GM21576 (cell line): Measurements from ENCODE around the gene CNGA1.

ENCODE experiments used
- ATAC-seq: cut with Tn5 transposase; IDR thresholded peaks from one replicate; pipeline ENCODE4 v1.9.1; 2021; ENCODE audit warnings: mild to moderate bottlenecking, moderate library complexity; ENCODE audit not compliant: unreplicated experiment

Gene CNGA1

DNA sequence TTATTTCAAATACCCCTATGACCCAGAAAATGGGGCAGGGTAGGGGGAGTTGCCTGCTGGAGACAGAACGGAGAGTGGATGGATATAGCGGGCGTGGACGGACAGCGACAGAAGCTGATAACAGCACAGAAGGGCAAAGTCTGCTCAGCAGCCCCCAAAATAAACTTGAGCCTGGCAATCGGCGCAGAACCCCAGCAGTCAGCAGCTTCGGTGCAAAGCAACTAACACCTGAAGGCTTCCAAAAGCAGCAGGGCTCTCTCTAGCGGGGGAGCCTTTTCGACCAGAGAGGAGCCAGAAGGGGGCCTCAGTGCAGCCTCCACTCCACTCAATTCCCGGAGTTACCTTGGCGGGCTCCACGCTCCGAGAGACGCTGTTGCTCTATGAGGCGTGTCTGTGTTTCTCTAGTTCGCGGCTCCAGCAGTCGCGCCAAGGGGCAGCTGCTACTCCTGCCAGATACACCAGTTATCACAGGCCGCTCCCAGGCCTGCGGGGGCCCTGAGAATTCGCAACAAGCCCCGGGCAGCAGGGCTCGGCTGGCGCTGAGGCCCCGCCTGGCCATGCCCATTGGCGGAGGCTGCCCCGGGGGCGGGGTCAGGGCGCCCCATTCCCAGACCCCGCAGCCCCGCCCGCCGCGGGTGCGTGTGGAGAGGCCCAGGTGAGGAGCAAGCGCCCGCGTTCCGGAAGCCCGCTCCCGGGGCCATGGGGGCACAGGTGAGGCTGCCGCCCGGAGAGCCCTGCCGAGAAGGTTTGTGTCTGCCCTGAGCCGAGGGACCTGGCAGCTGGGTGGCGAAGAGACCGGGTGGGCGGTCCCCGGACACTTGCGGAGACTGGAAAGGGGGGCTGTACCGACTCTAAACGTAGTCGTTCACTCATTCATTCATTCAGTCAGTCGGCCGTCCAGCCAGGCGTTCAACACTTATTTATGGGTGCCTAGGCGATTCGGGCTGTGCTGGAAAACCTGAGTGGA, at the start of gene CNGA1, which contains the start of gene NIPAL1:
Gene CNGA1, minus strand, starts transcription at position 541 of the 967 bp plus-strand sequence. CDS start 63,992 bp downstream, outside the sequence.
Gene NIPAL1, plus strand, starts transcription at position 632 of the 967 bp plus-strand sequence. Its CDS starts 68 bp downstream, at position 700.
- ATAC-seq, result peak; percentile 93

DNA sequence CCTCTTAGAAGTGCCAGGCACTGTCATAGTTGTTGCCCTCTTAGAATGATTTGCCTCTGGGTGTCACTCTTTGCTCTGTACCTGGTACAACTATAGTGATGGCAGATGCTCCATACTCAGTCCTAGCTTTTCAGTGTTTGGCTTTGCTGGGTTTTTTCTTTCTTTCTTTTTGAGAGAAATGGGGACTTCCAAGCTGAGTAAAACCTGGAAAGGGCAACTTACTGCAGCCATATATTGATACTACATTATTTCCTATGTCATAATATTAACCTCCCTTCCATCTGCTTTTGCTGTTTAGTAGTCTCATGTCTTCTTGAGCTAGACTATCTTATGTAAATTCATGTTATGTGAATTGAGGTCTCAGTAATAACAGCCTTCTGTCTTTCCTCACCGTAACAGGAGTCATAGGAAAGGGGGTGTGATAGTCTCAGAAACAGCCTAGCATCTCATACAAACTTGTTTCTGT, 49.1 kb upstream of the CNGA1 start:
- no peak for ATAC-seq

DNA sequence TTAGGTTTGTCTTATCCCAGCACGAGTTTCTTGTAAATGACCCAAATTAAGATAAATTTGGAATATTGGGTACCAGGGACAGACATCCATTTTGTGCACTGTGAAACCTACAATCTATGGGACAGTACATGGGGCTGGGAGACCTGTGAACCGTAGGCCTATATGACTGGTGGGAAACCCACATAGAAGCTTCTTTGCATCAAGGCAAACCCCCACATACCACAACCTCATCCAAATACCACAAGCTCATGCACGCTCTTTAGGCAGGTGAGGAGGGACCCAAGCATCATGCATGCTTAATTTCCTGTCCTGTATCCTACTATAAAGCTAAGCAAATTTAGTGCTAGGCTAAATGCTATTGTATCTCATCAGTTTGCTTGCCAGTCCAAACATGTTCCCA, 47.9 kb upstream of the CNGA1 start:
- ATAC-seq, result no peak

DNA sequence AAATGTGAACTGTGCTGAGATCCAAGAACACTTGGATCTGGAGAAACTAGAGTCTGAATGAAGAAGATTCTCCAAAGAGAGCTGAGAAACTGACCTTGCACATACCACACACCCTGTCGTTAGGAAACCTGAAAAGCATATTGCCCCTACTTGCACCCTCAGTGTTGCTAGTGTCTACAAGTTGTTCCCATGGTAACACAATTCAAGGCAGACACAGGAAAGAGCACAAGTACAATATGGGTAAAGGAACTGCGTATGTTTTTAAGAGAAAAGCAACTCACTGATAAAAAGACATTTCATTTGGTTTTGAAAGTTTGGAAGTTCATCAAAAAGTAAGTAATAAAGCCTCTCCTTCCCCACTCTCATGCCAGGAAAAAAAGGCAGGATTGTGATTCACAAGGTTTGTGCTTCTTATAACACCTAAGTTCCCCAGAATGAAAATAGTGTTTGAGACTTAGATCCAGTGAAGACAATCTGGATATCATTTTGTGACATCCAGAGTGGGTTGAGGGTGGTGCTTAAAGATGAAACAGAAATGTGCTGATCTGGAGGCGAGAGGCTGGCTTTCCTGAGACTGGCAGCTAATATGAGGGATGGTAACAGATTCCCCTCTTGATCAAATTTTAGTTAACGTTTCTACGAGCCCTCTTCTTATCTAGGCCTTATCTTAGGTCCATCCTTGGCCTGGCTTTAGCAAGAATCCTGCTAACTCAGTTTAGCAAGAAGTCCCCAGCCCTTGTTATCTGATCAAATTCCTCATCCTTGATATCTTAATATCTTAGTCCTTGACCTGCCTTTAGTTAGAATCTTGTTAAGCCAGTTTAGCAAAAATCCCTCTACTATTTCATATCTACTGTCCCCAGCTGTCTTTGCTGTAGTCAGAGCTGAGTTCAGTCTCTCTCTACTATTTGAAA, 42.4 kb upstream of the CNGA1 start:
- ATAC-seq, result no peak

DNA sequence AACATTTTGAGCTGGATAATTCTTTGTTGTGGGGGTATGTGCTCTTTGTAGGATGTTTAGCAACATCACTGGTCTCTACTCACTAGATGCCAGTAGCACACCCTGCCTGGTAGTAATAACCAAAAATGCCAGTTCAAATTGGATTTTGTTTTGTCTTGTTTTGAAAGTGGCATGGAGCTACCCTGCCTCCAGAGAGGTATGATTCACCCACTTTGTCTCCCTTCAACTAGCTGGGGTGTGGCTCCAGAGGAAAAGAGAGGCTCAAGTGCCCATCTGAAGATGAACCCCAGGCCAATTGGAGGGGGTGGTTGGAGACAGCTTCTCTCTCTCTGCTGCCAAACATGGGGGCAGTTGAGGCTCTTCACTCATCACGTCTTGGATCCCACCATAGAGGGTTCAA, 34.6 kb upstream of the CNGA1 start:
- ATAC-seq, result no peak

DNA sequence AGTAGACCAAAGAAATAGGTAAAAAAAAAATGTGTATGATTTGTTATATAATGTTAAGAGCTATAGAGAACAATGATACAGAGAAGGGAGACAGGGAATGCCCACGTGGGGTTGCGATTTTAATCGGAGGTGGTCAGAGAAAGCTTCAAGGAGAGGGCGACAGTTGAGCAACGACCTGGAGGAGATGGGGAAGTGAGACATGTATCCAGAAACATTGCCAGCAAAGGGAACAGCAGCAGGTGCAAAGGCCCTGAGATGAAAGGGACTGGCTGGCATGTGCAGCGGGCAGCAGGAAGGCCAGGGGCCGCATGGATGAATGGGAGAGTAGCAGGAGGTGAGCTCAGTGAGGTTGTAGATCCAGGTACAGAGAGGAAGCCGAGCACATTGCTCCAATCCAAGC, 33.0 kb upstream of the CNGA1 start:
- ATAC-seq, result no peak

DNA sequence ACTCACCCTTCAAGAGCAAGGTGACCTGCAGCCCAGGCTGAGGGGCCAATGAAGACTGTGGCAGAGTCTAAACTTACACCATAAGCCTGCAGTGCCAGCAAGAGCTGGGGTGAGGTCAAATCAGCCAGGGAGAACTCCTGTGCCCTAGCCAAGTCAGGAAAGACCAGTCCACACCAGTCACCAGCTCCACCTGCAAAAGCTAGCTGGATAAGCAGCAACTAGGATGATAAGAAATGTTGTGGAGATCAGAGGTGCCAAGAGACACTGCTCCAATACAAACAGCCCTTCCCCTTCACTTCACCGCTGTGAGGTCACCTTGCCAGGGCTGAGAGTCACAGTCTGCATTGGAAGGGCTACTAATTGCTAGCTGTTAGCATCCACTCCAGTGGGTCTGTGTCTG, 31.4 kb upstream of the CNGA1 start:
- peak; percentile 12 for ATAC-seq

DNA sequence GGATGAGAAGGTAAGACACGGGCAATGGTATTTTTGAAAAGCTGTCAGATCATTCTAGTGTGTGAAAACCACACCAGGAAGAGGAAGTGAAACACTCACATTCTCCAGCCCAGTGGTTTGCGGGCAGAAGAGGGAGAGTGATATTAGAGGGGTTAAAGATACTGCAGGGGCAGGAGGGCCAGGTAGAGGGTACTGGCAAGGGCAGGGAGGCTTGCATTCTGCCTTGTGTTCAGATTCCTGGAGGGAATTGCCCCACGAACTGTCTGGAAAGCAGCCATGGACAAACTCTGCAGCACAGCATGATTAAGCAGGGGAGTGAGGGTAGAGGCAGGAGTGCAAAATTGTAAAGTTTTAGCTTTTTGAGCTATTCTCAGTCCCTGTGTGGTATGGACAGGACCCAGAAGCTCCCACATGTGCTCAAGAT, 31.0 kb upstream of the CNGA1 start:
- ATAC-seq, result peak; percentile 96

DNA sequence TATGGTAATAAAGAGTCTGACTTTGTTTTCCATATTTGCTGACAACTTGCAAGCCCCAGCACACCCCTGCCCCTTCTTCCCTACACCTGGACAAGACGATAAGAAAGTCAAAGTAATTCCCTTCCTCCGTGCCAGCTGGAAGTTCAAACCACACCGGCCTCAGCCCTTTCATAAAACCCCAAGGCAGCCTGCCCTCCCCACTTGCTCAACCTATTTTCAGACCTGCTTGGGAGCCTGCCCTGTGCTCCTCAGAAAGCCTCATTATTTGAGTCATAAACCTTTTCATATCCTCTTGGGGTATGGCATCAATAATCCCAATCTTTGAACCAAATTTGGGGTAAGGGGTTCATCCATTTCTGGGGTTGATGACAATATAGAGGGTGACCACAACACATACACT, 29.6 kb upstream of the CNGA1 start:
- no peak for ATAC-seq

DNA sequence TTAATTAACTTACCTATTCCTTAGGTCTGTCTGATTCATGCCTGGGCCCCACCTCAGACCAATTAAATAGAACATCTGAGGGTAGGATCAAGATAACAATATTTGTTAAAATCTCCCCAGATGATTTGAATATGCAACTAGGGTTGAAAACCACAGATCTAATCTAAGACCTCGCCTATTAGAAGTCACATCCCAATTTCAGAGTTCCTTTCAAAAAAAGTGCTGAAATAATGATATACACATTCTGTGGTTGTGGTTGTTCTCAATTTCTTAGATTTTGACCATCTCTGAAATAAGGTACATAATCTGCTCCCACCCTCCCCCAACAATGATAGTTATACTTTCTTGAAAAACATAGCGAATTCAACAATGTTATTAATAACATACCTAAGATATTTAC, 27.8 kb upstream of the CNGA1 start:
- ATAC-seq, result no peak

DNA sequence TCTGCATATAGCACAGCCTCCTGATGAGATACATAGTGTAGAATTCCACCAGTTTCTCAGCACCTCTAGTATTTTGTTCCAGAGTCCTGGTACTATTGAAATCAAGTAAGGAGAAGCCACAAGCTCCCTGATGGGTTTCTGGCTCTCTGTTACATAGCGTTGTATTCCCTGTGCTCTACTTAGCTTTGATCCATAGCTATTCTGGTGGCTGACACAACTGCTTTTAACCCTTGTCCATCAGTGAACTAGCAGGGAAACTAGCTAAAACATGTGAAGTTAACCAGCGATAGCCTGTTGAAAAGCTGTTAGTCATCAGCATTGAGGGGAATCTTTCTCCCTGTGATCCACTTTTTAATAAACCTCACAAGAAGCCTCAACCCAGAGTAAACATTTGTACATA, 27.0 kb upstream of the CNGA1 start:
- no peak for ATAC-seq

DNA sequence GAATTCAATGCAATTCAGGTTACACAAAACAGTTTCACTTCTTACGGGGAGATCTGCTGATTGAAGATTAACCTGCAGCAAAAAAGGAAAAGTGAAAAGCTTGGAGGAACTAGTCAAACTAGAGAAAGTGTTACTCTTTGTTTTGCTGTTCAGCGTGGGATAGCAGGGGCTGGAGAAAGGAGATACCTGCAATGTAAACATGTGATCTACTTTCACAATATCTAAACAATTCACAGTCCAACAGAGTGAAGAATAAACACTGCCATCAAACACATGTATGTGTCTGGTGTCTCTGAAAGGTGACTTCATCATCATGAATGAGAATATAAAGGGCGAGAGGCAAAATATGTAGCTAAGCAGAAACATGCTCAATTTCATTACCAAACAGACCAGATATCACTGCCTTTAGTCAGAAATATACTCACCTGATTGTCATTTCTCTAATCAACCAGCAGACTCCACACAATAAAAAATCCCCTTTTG, 26.5 kb upstream of the CNGA1 start:
- ATAC-seq, result no peak

DNA sequence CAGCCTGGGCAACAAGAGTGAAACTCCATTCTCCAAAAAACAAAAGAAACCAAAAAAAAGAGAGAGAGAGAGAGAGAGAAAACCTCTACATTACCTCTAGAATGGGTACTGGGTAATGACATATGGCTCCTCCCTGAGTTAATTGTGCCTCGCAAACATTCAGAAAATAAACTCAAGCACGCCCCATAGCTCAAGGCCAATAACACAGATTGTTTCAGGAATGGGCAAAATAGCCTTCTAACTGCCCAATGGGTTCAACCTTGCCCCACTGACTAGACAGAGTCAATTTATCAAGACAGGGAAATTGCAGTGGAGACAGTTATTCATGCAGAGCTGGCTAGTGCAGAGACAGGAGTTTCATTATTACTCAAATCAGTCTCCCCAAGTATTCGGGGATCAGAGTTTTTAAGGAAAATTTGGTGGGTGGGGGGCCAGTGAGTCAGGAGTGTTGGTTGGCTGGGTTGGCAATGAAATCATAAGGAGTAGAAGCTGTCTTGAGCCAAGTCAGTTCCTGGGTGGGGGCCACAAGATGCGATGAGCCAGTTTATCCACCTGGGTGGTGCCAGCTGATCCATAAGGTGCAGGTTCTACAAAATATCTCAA, 25.2 kb upstream of the CNGA1 start:
- ATAC-seq, result no peak

DNA sequence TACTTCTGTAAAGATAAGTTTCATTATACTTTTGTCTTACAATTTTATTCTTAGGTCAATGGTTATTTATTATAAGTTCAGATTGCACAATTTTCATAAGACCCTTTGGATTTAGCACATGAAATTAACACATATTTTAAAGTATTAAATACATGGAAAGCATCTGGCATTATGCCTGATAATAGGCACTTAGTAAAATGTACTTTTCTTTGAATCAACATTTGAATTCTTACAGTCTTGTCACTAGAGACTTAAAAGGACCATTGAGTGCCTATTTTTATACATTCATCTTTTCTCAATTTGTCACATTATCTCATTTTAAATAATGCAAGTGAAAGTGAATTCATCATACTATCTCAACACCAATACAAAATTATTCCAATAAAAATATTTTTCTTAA, 23.1 kb upstream of the CNGA1 start:
- no peak for ATAC-seq

DNA sequence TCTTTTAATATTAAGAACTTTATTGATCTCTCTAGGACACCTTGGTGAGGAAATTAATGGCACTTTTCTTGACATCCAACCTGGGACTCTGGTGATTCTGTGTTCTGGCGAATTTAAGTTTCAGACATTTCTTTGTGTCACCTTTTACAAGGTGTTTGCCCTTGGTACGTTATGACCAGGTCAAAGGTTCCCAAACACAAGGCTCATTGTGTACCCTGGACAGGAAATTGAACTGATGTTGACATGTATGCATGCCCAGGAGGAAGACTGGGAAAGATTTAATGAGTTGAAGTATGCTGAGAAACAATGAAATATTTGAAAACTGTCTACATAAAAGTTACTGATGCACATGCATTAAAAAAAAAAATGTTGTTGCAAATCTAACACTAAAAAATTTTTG, 22.2 kb upstream of the CNGA1 start:
- no peak for ATAC-seq

DNA sequence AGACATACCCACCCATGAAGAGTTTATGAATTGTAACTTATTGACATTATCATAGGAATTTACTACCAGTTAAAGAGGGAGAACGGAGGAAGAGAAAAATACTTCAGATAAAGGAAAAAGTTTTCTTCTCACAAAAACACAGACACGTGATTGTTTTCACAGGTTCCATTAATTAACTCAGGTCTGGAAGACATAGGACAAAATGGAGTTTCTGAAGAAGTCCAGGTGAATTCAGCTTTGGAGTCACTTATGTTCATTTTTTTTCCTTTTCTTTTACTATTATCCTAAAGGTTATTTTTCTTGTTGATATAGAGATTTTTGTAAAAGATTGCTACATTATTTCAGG, 20.6 kb upstream of the CNGA1 start:
- no peak for ATAC-seq

DNA sequence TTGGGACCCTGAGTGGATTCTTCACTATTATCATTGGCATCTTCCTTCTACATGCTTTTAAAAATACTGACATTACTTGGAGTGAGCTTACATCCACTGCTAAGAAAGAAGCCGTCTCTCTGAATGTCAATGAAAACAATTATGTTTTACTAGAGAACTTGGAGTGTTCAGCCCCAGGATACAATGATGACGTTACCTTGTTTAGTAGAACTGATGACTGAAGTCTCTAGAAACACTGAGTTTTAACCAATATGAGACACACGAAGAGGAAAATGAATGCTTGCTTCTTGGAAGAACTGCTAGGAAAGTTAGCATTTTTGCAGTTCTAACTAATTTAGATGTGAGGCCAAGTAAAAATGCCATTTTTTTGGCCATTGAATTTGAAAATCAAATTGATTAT, 19.5 kb upstream of the CNGA1 start:
- ATAC-seq, result no peak

DNA sequence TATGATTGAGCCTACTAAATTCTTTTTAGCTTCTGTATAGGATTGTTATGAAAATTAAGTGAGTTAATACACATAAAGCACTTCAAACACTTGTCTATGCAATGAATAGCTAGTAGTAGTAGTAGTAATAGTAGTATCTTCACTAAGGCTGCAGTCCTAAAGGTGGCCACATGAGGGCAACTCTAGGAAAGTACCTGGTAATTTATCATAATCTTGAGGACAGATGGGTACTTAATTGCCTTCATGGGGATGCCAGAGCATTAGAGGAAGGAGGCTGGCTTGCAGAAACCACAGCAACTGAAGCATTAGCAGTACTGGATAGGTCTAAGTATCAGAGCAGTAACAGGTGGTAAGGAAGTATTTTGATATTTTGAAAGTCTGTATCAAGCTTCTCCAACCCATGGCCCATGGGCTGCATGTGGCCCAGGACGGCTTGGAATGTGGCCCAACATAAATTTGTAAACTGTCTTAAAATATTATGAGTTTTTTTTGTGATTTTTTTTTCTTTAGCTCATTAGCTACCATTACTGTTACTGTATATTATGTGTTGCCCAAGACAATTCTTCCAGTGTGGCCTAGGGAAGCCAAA, 17.4 kb upstream of the CNGA1 start:
- ATAC-seq, result no peak

DNA sequence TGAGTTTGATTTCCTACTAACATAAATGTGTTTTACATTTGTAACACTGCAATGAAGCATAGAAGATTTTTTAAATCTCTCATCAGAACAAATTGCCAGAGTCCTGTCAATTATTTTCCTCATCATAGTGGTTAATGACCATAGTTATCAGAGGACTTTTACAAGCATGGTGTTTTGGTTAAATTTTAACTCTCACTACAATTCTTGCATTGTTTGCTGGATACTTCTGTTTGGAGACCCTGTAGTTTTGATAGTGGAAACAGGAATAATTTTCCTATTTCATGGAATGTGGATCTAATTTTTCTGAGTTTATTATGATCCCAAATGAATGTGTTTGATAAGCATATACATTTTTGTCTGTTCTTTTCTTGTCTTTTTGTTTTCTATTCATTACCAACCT, 16.9 kb upstream of the CNGA1 start:
- ATAC-seq, result no peak

DNA sequence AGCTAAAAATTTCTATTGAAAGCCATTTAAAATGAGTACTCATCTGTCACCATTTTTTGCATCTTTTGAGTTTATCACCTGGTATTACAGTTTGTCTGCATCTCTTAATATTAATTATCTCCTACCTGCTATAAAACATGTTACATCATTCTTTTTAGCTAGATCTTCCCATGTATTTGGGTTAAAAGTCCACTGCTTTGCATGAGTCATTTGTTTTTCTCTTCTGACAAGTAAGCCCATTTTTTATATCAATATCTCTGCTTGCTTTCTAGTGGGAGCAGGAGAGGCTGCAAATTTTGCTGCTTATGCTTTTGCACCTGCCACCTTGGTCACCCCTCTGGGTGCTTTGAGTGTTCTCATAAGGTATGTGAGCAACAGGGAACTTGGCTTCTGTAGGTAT, 16.2 kb upstream of the CNGA1 start:
- ATAC-seq, result no peak
